MV-4-11 (cell line): ENCODE data around the gene PRDM9.
"Not testable (repeated sequence)": the region's sequence is repeated elsewhere in the genome, so short reads cannot be mapped to it uniquely, and the experiment has no call there.

Experiments used
- DNase-seq: peaks from one replicate; lab custom pipeline; 2025; lab: John Stamatoyannopoulos, UW

Gene PRDM9

DNA sequence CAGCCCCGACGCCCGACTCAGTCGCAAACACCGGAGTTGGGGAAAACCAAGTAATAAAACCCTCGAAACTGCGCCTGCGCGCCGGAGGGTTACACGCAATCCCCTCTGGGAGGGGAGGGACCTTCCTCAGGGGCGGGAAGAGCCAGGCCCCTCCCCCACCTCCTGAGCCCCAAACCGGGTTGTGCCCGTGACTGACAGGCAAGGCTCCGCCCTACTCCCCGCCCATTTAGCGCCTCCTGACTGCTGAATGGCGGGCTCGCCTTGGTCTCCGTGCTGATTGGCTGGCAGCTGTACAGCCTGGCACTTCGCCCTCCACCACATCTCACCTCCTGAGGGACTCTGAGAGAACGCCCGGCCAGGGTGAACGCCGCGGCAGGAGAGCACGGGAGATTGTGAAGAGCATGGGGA lies at the start of gene PRDM9:
Gene PRDM9, plus strand, starts transcription at position 332 of the 408 bp plus-strand sequence. CDS start 1,425 bp downstream, outside the sequence.
- no peak for DNase-seq

DNA sequence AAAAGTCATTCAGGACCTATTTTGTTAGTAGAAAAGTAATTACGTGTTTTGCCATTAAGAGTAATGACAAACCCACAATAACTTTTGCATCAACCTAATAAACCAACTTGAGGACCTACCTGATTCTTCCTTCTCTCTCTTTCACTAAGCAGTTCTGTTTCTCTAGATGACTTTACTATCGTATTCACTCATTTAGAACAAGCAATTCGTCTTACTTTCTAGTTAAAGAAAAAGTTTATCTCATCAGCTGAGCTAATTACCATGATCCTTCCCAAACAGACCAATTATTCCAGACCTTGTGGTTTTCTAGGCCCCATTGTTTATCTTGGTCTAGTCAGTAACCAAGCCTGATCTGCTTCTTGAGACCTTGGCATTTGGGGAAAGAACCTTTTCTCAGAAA lies 49.6 kb upstream of the PRDM9 start:
- DNase-seq = no peak

DNA sequence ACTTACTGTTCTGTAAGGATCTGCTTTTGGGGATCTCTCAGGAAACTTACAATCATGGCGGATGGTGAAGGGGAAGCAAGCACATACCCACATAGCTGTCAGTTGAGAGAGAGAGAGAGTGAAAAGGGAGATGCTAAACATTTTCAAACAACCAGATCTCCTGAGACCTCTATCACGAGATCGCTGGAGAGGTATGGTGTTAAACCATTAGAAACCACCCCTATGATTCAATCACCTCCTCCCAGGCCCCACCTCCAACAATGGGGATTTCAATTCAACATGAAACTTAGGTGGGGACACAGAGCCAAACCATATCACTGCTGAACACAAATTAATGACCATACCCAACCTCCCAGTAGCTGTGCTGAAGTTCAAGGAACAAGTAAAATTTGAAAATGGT lies 48.2 kb upstream of the PRDM9 start:
- no peak for DNase-seq

DNA sequence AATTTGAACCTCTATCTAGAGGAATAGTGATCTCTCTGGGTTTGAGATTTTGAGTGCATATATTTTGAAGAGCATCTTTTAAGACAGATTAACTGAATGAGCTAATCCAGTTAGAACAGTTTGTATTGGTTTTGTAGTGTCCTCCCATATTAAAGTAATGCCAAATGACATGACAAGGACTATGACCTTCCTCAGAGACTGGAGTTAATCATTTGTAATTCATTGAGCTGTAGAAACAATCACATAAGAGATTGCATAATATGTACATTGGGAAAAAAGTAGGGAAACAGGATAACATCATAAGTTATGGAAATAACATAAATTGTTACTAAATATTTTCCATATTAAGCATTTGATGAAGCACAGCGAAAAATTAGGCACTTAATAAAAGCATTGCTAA lies 45.8 kb upstream of the PRDM9 start:
- DNase-seq = no peak

DNA sequence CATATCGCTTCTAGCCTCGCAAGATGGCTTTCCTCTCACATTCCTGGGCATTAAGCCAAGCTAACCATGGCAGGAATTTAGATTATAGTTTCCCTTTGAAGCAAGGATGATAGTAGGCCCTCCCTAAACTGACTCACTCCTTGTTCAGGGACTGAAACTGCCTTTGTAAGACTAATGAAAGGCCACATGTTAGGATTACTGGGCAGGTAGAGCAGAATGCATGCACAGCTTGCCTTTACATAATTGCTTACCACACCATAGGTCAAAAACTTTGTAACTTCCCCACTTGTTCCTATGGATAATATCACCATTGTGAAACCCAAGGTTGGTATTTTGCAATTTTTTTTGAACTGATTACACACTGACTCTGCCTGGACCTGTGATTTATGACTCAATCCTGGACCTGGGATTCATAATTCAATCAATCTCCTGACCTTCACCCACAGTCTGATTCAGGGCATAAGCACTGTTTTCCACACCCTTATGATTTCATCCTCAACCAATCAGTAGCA lies 41.0 kb upstream of the PRDM9 start:
- DNase-seq = peak; percentile 57

DNA sequence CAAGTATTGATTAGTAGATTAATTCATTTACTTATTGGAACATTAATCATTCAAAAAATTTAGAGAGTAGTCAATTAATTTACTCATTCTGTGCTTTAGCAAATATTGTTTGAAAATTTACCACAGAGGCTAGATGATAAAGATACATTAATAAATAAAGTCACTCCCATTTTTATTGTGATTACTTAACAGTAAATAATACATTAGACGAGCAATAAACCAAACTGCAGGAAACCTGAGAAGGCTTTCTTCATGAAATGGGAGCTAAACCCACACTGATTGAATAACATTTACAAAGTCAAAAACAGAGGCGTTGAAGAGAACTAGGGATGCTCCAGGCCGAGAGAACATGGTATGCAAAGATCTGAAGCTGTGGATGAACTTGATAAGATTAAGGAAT lies 38.8 kb upstream of the PRDM9 start:
- no peak for DNase-seq

DNA sequence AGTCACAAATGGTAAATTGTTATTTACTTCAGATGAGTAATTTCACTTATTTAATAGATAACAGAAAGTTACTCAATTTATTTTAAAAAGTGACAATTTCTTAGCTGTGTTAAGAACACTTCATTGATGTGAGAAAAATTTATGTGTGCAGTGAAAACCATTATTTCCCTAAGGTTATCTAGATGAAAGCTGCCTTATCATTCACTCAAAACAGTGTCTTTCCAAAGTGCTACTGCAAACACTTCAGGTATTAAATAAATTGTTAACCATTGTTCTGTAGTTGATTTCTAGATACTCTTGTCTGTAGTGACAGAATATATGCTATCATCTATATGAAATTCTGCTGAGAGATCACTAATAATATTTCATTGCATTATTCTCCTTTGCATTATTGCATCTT lies 33.5 kb upstream of the PRDM9 start:
- DNase-seq = no peak

DNA sequence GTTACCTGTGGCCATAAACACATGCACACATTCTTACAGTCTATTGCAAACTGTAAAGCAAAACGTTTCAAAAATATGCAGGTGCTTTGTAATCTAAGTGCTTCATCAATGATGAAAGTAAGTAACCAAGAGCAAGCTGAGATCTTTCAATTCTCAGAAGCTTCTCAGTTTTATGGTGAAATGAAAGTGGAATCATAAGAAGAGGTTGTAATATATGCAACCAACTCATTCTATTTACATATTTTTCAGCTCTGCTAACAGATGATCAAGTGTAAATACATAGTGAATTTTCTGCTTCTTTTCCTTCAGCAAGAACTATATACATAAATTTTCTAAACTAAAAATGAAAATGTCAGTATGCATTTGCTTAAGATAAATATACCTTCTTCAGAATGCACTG lies 33.1 kb upstream of the PRDM9 start:
- DNase-seq = no peak

DNA sequence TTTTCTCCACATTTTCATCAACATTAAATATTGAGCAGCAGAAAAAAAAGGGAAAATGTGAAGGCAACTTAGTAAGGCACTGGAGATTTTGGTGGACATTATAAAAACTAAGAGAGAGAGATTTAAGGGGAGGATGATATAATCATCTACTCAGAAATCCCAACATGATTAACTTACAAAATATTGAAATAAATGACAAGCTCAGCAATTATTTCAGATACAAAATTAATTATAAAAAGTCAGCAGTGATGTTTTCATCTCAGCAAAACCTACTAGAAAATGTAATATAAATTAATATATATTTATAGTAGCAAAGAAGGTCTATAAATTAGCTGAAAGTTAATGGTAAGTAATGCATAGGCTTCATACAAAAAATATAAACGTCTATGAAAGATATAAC lies 30.8 kb upstream of the PRDM9 start:
- DNase-seq = no peak

DNA sequence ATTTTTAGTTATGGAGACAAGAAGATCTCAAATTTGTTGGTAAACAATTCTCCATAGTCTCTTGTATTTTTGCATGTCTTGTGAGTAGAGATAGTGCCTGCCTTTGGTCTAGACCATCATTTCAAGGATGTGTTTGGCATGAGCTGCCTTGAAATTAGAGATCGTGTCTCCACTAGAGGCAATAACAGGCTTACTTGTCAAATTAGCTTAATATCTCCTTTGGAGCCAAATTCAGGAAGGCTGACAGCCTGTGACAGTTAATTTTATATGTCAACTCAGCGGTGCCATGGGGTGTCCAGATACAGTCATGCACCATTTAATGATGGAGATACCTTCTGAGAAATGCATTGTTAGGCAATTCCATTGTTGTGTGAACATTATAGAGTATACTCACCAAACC lies 24.8 kb upstream of the PRDM9 start:
- no peak for DNase-seq

DNA sequence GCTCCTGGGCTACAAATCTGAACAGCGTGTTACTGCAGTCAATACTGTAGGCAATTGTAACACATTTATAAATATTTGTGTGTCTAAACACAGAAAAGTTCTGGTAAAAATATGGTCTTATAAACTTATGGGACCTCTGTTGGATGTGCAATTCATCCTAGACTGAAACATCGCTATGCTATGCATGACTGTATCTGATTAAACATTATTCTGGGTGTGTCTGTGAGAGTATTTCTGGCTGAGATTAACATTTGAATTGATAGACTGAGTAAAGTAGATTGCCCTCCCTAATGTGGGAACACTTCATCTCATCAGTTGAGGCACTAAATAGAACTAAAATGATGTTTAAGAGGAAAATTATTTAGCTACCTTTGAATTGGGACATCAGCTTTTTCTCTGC lies 24.3 kb upstream of the PRDM9 start:
- DNase-seq = no peak

DNA sequence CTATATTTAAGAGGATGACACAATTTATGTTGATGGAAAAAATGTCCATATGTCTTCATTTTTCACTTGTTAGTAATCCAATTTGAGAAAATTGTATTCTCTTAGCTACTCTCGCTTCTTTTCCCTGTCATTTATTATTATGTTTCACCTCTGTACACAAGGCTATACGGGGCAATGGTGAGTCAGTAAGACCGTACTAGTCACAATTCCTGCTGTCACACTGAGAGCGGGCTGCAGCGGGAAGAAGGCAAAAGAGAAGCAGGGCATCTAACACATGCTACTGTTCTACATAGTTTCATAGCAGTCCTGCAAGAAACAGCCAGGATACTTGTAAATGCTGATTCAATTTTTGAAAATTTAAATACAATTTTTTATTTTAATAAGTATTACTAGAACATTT lies 23.3 kb upstream of the PRDM9 start:
- no peak for DNase-seq

DNA sequence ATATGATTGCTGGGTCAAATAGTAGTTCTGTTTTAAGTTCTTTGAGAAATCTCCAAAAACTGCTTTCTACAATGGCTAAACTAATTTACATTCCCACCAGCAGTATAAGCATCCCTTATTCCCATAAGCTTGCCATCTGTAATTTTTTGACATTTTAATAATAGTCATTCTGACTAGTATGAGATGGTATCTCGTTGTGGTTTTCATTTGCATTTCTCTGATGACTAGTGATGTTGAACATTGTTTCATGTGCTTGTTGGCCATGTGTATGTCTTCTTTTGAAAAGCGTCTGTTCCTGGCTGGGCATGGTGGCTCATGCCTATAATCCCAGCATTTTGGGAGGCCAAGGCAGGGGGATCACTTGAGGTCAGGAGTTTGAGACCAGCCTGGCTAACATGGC lies 21.2 kb upstream of the PRDM9 start:
- not testable (repeated sequence) for DNase-seq

DNA sequence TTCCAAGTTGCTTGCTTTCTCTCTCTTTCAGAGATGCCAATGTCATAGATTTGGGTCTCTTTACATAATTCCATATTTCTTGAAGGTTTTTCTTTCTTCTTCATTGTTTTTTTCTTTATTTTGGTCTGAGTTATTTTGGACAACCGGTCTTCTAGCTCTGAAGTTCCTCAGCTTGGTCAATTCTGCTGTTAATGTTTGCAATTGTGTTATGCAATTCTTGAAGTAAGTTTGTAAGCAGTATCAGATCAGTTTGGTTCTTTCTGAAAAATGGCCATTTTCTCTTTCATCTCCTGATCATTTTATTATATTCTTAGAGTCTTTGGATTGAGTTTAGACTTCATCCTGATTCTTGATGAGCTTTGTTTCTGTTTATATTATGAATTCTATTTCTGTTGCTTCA lies 16.4 kb upstream of the PRDM9 start:
- no peak for DNase-seq

DNA sequence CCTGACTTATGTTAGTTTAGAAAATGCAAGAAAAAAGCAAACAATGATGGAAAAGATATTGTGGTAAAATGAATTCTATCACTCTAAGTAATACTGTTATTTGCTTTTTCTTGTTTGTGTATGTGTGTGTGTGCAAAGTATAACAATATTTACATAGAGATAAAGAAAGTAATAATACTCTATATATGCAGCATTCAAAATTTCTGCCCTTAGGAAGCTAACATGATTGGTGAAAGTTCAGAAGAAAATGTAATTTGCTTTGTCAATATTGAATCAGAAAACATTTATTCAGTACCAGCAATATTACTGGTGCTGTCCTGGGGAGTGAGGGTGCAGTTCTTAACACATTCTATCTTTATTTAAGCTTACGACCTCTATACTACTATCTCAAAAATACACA lies 12.9 kb upstream of the PRDM9 start:
- DNase-seq = no peak

DNA sequence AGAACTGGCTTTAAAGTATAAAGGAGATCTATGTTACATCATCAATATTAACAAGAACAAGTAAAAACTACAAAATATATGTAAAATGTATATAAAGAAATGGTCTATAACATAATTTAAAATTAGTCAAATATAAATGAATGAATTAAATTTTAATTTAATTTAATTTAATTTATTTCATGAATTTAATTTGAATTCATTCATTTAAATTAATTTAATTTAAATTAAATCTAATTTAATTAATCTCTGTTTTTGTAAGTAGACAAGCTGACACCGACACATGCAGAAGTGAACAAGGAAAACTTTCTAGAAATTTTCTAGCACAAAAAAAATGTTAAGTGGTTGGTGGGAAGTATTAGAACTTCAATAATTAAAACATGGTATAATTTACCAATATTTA lies 10.8 kb upstream of the PRDM9 start:
- DNase-seq = no peak

DNA sequence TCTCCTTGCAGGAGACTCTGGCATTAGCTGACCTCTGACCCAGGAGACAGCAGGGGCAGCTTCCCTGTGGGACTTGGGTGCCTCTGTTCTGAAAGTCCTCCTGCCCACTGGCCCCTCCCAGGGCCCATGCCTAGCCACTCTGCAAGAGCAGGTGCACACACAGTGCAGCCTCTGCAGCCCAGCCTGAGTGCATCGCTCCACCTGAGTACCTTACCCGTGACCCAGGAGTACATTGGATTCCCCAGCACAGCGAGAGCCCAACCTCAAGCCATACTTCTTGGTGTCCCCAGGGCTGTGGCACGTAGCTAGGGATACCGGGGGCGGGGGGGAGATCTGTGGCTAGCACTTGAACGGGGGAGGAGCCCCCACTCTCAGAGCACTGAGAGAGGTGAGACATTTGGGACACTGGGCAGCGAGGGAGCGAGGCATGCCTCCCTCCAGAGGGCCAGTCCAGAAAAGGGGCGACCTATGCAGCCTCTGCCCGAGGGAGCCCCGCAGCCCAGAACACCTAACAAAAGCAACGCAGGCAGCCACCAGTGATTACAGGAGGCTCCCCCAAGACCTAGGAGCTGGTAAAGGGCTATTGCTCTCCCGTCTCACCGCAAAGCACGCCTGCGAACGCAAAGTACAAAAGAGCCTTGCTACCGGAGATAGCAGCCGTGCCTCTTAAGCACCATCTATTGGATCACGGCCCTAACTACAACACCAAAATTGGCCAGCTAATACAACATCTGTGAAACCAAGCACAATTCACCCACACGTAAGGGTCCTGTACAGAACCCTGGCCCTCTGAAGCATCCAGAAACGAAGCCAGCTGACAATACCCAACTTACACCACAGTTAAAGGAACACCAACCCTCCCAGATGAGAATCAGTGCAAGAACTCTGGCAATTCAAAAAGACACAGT lies 826 bp upstream of the PRDM9 start:
- peak; percentile 3 for DNase-seq

DNA sequence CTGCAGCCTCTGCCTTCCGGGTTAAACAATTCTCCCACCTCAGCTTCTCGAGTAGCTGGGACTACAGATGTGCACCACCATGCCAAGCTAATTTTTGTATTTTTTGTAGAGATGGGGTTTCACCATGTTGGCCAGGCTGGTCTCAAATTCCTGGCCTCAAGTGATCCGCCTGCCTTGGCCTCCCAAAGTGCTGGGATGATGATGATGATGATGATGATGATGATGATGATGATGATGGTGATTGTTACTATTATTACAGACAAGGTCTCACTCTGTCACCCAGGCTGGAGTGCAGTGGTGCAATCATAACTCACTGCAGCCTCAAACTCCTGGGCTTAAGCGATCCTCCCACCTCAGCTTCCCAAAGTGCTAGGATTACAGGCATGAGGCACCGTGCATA lies 3.0 kb downstream of the PRDM9 start:
- DNase-seq = not testable (repeated sequence)

DNA sequence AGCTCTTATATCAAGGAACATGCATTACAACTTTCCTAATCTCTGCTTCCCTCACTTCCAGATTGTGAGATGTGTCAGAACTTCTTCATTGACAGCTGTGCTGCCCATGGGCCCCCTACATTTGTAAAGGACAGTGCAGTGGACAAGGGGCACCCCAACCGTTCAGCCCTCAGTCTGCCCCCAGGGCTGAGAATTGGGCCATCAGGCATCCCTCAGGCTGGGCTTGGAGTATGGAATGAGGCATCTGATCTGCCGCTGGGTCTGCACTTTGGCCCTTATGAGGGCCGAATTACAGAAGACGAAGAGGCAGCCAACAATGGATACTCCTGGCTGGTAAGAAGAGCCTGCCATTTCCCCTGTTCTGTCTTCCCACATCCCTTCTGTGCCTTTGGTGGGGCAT lies 15.1 kb downstream of the PRDM9 start:
- no peak for DNase-seq

DNA sequence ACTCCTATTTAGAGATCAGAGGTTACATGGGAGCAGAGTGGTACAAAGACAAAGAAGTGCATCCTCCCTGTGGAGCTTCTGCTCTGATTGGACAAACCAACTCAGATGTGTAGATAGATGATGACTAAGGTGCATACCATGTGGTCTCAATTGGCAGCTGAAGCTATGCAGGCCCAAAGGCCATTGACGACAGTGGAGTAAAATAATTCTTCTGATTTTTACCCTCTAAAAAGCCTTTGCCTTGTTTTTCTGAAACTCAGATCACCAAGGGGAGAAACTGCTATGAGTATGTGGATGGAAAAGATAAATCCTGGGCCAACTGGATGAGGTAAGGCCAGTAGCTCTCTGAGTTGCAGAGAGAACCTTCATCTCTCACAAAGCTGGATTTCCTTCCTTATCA lies 15.6 kb downstream of the PRDM9 start:
- DNase-seq = no peak

DNA sequence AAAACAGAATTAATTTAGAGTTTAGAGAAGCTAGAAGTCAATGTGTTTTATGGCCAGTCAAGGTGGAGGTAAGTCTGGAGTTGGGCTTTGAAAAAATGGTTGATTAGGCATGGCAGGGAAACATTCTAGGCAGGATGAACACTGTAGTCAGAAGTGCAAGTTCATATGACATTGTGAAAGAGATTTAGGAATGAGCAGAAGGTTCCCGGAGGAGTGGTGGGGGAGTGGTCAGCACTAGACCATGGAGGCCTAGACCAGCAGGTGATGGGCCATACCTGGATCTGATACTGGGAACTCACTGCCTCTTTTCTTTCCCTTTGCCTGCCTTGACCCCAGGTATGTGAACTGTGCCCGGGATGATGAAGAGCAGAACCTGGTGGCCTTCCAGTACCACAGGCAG lies 16.6 kb downstream of the PRDM9 start:
- DNase-seq = no peak

DNA sequence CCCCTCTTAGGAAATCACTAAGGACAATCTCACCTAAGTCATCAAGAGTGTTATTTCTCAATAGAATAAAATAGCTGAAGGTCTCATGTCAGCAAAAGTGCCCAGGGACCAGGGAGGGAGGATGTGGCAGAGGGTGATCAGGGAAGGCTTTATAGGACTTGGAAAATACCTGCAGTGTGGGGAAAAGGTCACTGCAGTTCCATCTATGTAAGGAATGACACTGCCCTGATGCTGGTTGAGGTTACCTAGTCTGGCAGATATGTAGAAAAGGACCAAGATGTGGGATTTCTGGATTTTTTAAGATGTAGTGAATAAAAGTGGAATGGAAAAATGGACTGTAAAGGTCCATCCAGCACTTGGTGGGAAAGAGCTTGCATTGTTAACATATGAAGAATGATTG lies 18.3 kb downstream of the PRDM9 start:
- no peak for DNase-seq

DNA sequence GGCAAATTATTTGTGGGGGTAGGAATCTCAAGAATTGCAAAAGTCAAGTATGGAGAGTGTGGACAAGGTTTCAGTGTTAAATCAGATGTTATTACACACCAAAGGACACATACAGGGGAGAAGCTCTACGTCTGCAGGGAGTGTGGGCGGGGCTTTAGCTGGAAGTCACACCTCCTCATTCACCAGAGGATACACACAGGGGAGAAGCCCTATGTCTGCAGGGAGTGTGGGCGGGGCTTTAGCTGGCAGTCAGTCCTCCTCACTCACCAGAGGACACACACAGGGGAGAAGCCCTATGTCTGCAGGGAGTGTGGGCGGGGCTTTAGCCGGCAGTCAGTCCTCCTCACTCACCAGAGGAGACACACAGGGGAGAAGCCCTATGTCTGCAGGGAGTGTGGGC lies 19.2 kb downstream of the PRDM9 start:
- DNase-seq = not testable (repeated sequence)
